ENCODE data around the gene VAPA.

The VAPA gene

DNA sequence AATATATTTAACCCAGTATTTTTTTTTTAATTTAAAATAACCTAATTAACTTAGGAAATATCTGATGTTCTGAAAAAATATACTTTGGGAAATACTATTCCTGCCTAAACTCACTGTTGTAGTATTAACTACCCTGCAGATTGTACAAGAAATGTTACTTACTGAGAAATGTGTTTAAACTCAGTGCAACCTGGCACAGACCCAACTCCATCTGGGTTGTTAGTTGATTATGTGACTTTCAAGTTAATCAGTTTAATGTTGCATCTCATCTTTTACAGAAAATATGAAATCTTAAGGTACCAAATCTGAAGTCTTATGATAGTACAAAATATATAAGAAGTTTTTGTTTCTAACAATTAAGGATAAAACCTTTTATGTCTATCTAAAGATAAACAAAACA is 27.3 kb downstream of the VAPA start:
- DNase-seq (ENCODE audit: low read depth in 2 of 2), result no peak

DNA sequence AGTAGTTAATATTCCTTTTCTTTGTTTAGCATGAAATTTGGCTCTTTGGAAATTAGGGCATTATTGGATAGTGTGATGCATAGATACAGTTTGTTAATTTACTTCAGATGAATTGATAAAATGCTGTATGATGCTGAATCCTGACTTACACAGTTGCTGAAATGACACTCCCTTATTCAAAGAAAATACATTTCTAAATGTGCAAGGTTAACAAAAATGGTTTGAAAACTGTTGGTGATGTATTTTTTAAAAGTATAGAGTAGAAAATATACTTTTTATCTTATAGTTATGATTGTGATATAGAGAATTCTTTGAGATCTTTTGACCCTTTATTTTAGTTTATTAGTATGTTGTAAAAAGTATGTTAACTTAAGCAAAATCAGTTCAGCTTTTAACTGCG is 27.8 kb downstream of the VAPA start:
- no peak for DNase-seq (ENCODE audit: low read depth in 2 of 2)

DNA sequence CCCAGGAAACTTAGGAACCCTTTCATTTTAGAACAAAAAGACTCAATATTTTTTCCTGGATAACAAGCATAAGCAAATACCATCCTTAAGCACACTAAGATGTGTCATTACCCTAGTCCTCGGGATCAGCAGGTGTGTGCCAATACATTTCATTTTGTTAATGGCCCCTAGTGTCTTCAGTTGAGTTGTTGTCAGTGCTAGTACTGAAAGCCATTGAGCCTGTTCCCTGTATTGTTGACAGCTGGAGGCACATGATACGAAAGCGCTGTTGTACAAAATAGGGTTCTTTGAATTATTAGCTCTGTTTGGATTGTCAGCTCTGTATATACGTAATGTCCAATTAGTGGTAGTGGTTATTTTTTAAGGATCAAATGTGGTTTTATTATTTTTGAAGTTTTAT is 29.5 kb downstream of the VAPA start:
- no peak for DNase-seq (ENCODE audit: low read depth in 2 of 2)

DNA sequence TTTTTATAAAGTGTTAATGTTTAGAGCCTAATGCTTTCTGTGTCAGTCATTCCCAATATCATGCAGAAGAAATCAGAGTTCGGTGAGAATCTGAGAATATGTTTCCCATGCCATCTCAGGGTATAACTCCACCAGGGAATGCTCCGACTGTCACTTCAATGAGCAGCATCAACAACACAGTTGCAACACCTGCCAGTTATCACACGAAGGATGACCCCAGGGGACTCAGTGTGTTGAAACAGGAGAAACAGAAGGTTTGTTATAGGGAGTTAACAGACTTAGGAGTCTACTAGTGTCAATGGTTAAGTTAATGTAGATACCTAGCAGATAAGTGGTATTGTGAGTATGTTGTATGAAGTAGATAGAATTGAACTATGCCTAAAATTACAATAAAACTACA is 31.0 kb downstream of the VAPA start:
- DNase-seq (ENCODE audit: low read depth in 2 of 2), result no peak

DNA sequence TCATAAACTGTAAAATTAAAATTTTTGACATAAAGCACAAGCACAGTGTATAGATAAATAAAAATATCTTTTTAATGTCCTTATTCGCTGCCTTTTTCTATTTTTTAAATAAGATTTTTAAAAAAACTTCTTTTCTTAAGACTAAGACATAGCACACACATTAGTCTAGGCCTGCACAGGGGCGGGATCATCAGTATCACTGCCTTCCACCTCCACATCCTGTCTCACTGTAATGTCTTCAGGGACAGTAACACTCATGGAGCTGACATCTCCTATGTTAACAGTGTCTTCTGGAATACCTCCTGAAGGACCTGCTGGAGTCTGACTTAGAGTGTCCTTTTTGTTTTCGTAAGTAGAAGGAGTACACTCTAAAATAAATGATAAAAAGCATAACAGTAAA is 33.0 kb downstream of the VAPA start:
- no peak for DNase-seq (ENCODE audit: low read depth in 2 of 2)

DNA sequence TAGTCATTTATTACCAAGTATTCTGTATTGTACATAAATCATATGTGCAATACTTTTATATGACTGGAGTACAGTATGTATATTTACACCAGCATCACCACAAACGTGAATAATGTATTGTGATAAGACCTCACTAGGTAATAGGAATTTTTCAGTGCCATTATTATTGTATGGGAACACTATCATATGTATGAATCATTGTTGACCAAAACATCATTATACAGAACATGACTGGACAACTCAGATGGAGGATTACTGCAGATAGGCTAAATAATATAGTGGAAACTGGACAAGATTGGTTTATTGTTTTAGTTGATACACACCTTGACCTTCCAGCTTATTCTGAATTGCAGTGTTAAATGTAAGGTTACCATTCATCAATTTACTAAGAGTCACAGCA is 33.4 kb downstream of the VAPA start:
- no peak for DNase-seq (ENCODE audit: low read depth in 2 of 2)

DNA sequence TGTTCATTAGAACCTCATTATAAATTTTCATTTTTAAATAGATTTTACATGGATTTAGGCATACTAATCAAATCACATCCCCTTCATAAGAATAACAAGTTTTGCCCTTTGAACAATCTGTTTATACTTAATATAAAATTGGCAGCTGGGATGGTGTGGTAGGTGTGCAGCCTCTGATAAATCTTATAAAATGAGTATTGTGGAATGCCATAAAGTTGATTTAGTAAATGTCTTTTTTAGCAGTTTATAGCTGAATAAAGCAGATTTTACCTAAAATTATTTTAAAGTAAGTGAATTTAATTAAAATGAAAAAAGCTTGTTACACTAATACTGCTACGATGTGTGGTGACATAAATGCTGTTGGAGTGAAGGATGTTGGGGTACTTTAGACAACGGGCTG is 35.5 kb downstream of the VAPA start:
- no peak for DNase-seq (ENCODE audit: low read depth in 2 of 2)

DNA sequence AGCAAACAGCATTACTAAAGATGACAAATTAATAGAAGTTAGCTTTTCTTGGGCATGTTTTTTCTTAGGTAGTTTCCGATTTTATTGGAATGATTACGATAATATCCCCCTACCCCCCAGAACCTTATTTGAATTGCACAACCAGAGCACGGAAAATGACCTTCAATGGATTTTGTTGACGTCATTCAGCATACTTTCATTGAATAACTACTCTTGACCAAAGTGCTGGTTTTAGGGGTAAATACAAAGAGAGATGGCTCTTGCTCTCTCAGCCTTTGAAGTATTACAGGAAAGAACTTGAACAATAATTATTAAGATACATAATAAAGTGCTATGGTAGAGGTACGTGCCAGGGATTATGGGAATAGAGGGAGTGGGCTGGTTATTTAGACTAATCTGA is 36.0 kb downstream of the VAPA start:
- no peak for DNase-seq (ENCODE audit: low read depth in 2 of 2)

DNA sequence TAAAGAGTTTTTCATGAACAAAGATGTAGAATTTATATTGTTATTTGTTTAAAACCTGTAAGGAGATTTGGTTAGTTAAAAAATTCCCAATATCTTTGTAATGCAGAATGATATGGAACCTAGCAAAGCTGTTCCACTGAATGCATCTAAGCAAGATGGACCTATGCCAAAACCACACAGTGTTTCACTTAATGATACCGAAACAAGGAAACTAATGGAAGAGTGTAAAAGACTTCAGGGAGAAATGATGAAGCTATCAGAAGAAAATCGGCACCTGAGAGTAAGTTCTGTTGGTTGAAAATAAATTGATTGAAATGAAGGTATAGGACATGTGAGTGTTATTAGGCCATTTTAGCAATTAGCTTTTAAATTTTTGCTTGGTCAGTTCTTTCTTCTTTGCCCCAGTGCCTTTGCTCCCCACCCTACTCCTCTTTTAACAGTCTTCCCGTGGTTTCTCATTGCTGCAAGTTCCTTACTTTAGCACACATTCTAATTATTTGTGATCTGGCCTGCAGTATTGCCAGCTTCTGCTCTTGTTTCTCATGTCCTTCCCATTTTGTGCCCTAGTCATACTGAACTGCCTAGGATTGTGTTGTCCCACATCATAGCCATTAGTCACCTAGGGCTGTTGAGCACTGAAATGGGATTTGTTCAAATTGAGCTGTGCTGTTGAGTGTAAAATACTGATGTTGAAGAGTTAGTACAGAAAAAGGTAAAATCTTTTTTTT is 36.6 kb downstream of the VAPA start:
- DNase-seq (ENCODE audit: low read depth in 2 of 2), result no peak

DNA sequence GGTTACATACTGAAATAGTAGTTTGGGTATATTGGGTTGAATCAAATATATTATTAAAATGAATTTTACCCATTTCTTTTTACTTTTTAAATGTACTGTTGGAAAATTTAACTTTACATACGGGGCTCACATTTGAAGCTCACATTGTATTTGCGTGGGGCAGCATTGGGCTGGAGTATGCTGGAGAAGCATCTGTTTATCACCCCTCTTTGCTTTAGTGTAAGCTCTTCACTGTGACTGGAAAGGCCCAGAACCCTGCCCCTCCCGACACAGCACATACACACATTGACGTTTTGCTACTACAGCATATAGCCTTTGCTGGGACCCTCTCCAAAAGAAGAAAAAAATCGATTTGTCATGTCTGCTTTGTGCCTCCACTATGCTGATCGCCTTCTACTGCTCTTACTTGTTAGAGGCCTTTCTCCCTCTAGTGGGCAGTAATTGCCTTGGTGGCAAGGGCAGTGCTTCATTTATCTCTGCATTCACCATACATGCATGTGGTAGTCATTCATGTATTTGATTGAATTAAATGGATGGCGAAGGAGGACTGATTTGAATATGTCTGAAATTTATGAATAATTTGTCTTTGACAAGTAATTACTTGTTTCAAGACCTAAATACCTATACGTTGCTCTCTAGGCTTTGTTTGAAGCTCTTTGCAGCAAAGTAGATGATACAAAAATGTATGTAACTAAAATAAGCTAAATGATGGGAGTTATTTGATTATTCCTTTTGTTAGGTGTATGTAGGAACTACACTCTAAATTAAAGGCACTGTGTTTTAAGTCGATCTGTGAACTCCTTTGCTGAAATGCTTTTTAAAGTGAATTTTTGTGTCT is 37.4 kb downstream of the VAPA start:
- no peak for DNase-seq (ENCODE audit: low read depth in 2 of 2)

DNA sequence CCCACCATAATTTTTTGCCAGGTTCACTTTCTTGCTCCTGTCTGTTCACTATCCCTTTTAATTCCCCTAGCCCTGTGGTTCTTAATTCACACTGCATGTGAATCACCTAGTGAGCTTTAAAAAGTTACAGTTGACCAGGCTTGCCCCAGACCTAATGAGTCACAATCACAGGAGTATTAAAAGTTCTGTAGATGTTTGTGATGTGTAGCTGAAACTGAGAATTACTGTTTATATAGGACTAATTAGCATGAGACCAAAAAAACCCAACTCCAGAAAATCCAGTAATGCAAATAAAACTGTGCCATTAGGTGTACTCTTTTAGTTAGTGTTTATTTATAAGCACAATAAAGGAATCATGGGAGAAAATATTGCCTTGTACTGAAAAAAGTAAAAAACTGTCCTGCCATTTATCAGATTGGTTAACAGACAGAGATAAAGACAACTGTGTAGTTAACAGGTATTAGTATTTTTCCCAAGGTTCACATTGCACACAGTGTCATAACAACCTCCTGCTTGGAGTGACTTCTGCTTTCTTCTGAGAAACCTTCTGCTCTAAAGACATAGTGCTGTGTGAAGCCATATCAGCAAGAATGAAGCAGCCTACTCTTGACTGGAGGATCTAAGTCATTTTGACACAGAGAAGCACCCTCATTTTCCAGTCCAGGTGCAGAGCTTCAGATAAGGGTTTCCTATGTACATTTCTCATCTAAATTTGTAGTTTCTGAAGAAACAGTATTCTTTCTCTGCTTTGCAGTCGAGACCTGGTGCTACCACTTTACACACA is 39.0 kb downstream of the VAPA start:
- DNase-seq (ENCODE audit: low read depth in 2 of 2), result no peak

DNA sequence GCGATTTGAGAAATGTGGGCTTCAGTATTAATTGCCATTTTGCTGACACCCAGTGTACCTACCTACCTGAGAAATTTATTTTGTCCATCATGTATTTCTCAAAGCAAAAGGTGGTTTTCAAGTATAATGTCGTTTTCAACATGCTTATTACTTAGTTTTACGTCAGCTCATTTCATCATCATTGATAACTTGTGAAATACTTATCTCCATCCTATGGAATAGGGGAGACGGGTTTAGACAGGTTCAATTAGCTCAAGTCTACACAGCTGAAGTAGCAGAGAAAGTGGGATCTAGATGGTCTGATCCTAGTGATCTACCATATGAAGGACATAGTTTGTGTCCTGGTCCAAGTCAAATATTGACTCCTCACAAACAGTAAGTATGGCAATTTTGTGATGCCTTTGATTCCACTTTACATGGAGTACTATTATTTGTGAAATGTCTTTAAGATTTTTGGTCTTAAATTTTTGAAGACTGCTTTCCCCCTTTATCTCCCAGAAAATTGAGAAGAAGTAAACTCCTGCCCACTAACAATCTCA is 45.1 kb downstream of the VAPA start:
- DNase-seq (ENCODE audit: low read depth in 2 of 2), result no peak

DNA sequence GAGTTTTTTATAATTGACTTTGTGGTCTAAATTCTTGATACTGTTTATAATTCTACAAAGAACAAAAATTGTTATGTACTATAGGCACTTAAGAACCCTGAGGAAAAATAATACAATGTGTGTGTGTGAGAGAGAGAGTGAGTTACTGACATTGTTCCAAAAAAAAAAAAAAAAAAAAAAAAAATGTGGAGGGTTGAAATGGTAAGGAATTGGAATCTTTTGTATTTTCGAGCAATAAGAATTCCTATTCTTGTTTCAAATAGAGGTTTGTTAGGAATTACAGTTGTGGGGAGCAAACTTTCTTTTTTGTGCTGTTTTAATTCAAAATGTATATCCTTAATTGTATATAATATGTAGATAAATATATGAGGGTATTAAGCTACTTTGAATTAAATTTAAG is 45.7 kb downstream of the VAPA start:
- no peak for DNase-seq (ENCODE audit: low read depth in 2 of 2)

DNA sequence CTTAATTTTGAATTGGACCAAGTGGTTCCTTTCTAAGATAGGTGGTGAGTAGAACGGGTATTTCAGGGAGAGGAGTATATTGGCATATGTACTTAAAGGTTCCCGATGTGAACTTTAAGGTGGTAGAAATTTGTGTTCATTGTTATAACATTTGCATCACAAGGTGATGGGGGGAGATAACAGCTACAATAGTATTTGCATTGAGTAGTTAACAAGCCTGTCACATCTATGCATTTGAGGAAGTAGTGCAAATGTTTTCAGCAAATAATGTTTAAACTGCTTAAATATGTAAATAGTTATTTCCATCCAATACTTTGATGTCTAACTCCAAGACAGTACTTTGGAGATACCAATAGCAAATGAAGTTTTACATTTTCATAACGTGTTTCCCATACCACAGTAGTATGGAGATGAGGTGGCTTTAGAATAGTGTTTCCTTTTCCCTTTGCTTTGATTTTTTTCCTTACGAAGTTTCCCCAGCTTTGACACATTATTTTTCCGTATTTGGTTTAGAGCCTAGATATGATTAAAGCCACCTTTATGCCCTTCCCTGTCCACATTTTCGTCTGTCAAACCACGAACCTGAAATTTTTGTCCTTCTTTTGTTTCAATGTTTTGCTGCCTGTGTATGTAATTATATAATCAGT is 46.6 kb downstream of the VAPA start:
- DNase-seq (ENCODE audit: low read depth in 2 of 2), result no peak

DNA sequence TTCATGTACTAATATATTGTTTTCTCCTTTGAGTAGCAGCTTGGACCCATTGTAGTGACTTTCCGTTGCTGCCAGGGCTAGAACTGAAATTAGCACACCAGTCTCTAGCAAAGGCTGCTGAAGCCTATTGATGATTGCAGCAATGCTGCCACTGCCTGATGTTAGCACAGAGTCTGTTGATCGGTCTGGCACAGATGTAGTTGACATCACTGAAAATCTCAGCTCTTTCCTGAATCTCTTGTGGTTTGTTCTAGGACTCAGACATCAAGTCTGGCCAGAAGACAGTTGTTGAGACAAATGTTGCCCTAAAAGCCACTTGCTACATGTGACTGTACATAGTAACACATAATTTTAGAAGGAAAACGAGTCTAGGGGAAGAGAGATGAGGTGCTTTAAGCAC is 47.2 kb downstream of the VAPA start:
- DNase-seq (ENCODE audit: low read depth in 2 of 2), result no peak

DNA sequence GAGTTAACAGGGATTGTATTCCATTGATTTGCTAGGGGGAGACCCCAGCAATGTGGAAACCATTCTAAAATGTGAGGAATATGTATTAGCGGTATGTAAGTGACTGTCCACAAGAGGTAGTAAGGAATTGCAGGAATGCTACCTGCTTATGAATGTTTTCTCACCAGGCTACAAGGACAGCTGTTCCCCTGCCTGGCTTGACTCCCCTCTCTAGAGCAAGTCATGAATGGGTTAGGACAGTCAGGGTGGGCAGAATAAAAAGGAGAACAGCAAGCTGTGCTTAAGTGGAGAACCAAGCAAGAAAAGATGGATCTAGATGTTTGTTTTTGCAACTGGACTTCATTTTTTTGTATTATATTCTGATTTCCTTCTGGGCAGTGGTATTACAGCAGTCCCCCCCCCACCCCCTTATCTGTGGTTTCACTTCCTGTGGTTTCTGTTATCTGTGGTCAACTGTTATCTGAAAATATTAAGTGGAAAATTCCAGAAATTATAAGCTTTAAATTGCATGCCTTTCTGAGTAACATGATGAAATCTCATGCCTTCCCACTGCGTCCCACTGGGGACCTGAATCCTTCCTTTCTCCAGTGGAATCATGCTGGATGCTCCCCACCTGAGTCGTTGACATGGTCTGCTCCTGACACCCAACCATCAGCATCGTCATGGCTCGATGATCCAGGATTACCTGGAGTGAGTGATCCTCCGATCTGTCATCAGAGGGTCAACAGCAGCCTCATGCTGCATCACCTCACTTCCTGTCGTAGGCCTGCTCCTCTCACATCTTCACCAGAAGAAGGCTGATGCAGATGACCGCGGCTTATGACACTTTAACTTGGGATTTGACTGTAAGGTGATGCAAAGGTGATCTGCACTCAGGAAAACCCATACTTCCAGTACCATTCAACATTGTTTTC is 52.2 kb downstream of the VAPA start:
- no peak for DNase-seq (ENCODE audit: low read depth in 2 of 2)

DNA sequence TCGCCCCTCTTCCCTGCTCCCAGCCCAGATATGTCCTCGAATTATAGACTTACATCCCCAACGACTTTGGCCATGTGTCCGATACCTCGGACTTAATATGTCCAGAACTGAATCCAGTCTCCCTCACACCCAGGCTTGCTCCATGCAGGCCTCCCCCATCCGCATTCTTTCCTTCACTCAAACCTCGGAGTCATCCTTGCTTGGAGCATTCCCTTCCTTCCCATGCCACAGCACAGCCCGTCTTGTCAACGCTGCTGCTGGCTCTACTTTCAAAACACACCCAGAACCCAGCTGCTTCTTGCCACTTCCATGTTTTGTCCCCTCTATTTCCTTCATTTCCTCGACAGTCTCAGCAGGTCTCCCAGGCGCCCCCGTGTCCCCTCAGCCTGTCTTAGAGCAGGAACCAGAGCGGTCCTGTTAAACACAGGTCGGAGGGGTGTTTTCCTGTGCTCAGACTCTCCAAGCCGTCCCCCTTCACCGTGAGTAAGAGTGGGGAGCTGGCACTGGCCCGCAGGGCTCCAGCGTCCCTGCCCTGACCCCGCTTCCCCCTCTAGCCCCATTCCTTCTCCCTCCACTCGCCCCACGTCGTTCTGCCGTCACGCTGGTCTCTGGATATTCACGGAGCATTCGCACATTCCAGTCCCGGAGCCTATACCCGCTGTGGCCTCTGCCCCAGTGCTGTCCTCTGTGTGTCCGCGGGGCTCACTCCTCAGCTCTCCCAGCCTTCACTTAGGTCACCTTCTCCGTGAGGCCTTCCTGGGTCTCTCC is 54.4 kb downstream of the VAPA start:
- DNase-seq (ENCODE audit: low read depth in 2 of 2), result no peak

DNA sequence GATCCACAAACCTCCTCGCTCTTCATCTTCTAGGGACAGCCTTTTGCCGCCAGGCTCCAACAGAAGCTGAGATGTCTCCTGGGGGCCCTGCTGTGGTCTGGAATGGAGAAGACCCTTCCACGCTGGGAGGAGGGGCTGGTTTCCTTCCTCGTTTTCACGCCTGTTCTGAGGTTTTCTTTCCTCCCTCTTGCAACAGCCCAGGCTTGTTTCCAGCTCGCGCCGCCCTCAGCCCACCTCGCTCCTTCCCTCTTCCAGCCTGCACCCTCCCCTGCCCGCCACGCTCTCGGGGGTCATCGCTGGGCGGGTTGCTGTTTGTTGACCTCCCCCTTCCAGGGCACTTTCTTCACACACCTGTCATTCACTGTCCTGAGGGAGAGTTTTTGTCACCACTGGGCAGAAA is 55.4 kb downstream of the VAPA start:
- DNase-seq (ENCODE audit: low read depth in 2 of 2), result no peak

DNA sequence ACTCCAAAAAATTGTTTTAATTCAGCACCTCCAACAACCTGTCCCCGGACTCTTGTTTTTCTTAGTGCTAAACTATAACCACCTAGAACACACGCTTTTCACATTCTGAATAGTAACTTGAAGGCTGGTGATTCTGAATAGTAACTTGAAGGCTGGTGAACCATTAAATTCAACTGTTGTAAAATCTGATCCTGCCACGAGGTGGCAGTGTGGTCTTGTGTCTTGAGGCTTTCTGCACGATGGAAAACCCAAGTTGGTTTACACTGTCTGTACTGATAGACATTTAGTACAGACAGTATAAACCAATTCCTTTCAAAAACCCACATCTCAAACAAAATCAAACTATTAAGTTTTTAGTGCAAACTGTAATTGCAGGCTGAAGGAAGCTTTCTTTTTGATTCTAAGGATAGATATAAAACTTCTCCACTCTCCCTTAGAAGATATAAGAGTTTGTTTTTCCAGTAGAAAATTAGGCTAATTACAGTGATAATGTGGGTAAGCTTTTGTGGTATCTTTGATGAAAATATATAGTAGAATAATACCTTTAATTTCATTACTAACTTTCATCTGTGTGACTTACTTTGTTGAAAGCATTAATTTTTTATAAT is 57.6 kb downstream of the VAPA start:
- peak; percentile 28 to 36 for DNase-seq (ENCODE audit: low read depth in 2 of 2)

DNA sequence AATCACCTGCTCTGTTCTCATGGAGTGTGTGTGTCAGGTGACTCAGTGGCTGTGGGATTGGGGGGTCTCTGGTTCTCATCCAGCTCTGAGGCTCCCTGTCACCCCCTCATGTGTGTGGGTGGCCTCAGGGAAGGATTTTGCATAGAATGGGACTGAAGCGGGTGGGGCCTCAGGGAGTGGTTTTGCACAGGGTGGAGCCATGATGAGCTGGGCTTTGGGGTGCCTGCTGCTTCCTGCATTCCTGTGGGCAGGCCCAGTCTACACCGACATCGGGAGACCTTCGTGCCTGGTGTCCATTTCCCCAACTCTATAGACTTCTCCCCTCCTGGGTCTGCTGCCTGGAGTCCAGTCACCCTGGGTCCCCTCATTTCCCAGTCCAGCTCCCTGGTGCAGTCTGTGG is 59.7 kb downstream of the VAPA start:
- no peak for DNase-seq (ENCODE audit: low read depth in 2 of 2)

Data from stimulated activated CD8-positive, alpha-beta memory T cell treated with anti-CD3 and anti-CD28 coated beads, Interleukin-15, amount 100 ng/mL, for 48 hours (primary cell).